Measurements from ENCODE around the gene EGLN3.

DNA sequence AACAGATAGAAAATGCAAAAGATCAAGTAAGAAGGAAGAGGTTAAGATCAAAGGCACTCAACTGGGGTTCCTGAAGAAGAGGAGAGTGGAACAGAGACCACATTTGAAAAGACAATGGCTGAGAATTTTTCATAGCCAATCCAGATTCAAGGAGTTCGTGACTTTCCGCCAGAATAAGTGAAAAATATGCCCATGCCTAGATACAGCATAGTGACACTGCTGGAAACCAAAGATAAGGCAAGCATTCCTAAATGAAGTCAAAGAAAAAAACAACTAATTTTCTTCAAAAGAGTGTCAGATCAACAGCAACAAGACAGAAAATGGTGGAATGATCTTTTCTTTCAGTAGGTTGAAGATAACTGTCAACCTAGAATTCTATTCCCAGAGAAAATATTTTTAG, 47.5 kb downstream of the EGLN3 start:
- no peak for TF ChIP-seq ZC3H11A (IDR thresholded peaks at IDR 0.05)
- TF ChIP-seq POLR2A (IDR thresholded peaks at IDR 0.05; ENCODE audit: low read length): no peak
- TF ChIP-seq, protein P1, sequence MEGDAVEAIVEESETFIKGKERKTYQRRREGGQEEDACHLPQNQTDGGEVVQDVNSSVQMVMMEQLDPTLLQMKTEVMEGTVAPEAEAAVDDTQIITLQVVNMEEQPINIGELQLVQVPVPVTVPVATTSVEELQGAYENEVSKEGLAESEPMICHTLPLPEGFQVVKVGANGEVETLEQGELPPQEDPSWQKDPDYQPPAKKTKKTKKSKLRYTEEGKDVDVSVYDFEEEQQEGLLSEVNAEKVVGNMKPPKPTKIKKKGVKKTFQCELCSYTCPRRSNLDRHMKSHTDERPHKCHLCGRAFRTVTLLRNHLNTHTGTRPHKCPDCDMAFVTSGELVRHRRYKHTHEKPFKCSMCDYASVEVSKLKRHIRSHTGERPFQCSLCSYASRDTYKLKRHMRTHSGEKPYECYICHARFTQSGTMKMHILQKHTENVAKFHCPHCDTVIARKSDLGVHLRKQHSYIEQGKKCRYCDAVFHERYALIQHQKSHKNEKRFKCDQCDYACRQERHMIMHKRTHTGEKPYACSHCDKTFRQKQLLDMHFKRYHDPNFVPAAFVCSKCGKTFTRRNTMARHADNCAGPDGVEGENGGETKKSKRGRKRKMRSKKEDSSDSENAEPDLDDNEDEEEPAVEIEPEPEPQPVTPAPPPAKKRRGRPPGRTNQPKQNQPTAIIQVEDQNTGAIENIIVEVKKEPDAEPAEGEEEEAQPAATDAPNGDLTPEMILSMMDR (IDR thresholded peaks at IDR 0.05): no peak
- TF ChIP-seq CEBPB (IDR thresholded peaks at IDR 0.05): no peak
- TF ChIP-seq TP53 (CRISPR knock-in tag; IDR thresholded peaks at IDR 0.05): no peak
- TF ChIP-seq RAD21 (conservative IDR thresholded peaks at IDR 0.05 in 1 of 2, IDR thresholded peaks at IDR 0.05 in 1 of 2): no peak
- TF ChIP-seq POLR2AphosphoS2 (conservative IDR thresholded peaks at IDR 0.05; ENCODE audit: low read length): no peak
- no peak for TF ChIP-seq PHF8 (IDR thresholded peaks at IDR 0.05; ENCODE audit: borderline replicate concordance, low read depth)
- TF ChIP-seq, protein P2, sequence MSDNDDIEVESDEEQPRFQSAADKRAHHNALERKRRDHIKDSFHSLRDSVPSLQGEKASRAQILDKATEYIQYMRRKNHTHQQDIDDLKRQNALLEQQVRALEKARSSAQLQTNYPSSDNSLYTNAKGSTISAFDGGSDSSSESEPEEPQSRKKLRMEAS (IDR thresholded peaks at IDR 0.05): no peak
- TF ChIP-seq, protein P3, sequence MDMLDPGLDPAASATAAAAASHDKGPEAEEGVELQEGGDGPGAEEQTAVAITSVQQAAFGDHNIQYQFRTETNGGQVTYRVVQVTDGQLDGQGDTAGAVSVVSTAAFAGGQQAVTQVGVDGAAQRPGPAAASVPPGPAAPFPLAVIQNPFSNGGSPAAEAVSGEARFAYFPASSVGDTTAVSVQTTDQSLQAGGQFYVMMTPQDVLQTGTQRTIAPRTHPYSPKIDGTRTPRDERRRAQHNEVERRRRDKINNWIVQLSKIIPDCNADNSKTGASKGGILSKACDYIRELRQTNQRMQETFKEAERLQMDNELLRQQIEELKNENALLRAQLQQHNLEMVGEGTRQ (IDR thresholded peaks at IDR 0.05): no peak
- TF ChIP-seq, protein P4, sequence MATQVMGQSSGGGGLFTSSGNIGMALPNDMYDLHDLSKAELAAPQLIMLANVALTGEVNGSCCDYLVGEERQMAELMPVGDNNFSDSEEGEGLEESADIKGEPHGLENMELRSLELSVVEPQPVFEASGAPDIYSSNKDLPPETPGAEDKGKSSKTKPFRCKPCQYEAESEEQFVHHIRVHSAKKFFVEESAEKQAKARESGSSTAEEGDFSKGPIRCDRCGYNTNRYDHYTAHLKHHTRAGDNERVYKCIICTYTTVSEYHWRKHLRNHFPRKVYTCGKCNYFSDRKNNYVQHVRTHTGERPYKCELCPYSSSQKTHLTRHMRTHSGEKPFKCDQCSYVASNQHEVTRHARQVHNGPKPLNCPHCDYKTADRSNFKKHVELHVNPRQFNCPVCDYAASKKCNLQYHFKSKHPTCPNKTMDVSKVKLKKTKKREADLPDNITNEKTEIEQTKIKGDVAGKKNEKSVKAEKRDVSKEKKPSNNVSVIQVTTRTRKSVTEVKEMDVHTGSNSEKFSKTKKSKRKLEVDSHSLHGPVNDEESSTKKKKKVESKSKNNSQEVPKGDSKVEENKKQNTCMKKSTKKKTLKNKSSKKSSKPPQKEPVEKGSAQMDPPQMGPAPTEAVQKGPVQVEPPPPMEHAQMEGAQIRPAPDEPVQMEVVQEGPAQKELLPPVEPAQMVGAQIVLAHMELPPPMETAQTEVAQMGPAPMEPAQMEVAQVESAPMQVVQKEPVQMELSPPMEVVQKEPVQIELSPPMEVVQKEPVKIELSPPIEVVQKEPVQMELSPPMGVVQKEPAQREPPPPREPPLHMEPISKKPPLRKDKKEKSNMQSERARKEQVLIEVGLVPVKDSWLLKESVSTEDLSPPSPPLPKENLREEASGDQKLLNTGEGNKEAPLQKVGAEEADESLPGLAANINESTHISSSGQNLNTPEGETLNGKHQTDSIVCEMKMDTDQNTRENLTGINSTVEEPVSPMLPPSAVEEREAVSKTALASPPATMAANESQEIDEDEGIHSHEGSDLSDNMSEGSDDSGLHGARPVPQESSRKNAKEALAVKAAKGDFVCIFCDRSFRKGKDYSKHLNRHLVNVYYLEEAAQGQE (IDR thresholded peaks at IDR 0.05): no peak
- no peak for TF ChIP-seq MYC (IDR thresholded peaks at IDR 0.05; ENCODE audit: borderline replicate concordance, low read length)

Measured in A549 (cell line).